HG02642 (cell line): Measurements from ENCODE around the gene FANCM.
"Not testable (repeated sequence)": the region's sequence is repeated elsewhere in the genome, so short reads cannot be mapped to it uniquely, and the experiment has no call there.

Experiments used
- ATAC-seq: cut with Tn5 transposase; IDR thresholded peaks from one replicate; pipeline ENCODE4 v1.9.1; 2021; ENCODE audit warnings: mild to moderate bottlenecking; ENCODE audit not compliant: unreplicated experiment, poor library complexity

FANCM gene

GRCh38 chr14:45213716-45214115, 78.0 kb downstream of the FANCM start:
- ATAC-seq, result not testable (repeated sequence)

GRCh38 chr14:45214341-45214740, 78.6 kb downstream of the FANCM start:
- not testable (repeated sequence) for ATAC-seq

GRCh38 chr14:45222485-45223262, 86.9 kb downstream of the FANCM start:
- peak; percentile 58 for ATAC-seq

GRCh38 chr14:45227566-45227965, 91.8 kb downstream of the FANCM start:
- ATAC-seq, result no peak

GRCh38 chr14:45238988-45239387, 103.3 kb downstream of the FANCM start:
- no peak for ATAC-seq

GRCh38 chr14:45242706-45243105, 107.0 kb downstream of the FANCM start:
- ATAC-seq, result no peak

- no peak for ATAC-seq
These were observed 110.4 kb downstream of the FANCM start for GRCh38 chr14:45246151-45246550.

- no peak for ATAC-seq
These were observed 111.0 kb downstream of the FANCM start for GRCh38 chr14:45246691-45247090.

- no peak for ATAC-seq
These were observed 111.7 kb downstream of the FANCM start for GRCh38 chr14:45247427-45247826.

- peak; percentile 18 for ATAC-seq
These were observed 114.3 kb downstream of the FANCM start for GRCh38 chr14:45249856-45250575.
